22Rv1 (cell line): ENCODE results near the gene CAPRIN1.
"Not testable (repeated sequence)": the region's sequence is repeated elsewhere in the genome, so short reads cannot be mapped to it uniquely, and the experiment has no call there.

Experiments used
- H3K27ac ChIP-seq: fragments of 450-650 bp; 2 replicates; pipeline ENCODE4 v1.5.1; 2017
- ZFX ChIP-seq: fragments of 450-650 bp; IDR thresholded peaks from 2 replicates; pipeline ENCODE4 v1.6.1; 2017; ENCODE audit warnings: antibody characterized with exemption, borderline replicate concordance
- TF ChIP-seq, protein P1 (sequence below): fragments of 450-650 bp; IDR thresholded peaks from 2 replicates; pipeline ENCODE4 v1.5.1; 2017; ENCODE audit warnings: mild to moderate bottlenecking

Gene CAPRIN1

DNA sequence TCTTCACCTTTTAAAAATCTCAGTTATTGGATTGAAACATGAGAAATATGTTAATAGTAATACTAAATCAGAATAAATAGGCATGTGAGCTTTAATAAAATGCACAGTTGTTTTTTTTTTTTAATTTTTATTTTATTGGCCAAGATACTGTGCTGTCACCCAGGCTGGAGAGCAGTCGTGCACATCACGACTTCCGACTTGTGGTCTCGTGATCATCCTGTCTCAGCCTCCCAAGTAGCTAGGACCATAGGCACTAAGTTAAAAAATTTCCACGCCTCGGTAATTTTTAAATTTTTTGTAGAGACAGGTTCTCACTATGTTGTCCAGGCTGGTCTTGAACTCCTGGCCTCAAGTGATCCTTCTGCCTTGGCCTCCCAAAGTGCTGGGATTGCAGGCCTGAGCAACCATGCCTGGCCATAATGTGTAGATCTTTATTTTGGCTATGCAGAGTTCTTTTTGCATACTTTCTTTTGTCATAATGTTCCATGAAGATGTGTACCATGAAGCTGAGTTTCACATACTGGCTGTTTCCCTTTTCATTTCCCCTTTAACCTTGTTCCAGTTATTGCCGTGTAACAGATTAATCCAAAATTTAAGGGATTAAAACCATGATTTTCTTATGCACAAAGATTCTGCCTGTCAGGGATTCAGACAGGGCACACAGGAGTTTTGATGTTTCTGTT, 16.0 kb downstream of the CAPRIN1 start:
- TF ChIP-seq, protein P1, sequence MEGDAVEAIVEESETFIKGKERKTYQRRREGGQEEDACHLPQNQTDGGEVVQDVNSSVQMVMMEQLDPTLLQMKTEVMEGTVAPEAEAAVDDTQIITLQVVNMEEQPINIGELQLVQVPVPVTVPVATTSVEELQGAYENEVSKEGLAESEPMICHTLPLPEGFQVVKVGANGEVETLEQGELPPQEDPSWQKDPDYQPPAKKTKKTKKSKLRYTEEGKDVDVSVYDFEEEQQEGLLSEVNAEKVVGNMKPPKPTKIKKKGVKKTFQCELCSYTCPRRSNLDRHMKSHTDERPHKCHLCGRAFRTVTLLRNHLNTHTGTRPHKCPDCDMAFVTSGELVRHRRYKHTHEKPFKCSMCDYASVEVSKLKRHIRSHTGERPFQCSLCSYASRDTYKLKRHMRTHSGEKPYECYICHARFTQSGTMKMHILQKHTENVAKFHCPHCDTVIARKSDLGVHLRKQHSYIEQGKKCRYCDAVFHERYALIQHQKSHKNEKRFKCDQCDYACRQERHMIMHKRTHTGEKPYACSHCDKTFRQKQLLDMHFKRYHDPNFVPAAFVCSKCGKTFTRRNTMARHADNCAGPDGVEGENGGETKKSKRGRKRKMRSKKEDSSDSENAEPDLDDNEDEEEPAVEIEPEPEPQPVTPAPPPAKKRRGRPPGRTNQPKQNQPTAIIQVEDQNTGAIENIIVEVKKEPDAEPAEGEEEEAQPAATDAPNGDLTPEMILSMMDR, result no peak
- TF ChIP-seq ZFX, result no peak
- no peak overlapping the region for H3K27ac ChIP-seq

DNA sequence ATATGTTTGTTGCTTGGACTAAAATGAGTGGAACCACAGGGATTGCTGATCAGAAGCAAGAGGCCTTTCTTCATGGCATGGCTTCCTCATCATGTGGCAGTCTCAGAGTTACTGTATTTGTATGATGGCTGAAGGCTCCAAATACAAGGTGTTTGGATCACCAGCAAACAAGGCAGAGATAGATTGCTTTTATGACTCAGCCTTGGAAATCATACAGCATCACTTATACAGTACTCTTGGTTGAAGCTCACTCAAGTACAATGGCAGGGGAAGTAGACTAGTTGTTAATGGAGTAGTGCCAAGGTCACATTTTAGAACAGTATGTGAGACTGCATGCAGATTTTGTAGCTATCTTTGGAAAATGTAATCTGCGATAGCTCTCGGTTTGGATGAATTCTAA, 16.6 kb downstream of the CAPRIN1 start:
- TF ChIP-seq, protein P1, result no peak
- TF ChIP-seq ZFX, result no peak

DNA sequence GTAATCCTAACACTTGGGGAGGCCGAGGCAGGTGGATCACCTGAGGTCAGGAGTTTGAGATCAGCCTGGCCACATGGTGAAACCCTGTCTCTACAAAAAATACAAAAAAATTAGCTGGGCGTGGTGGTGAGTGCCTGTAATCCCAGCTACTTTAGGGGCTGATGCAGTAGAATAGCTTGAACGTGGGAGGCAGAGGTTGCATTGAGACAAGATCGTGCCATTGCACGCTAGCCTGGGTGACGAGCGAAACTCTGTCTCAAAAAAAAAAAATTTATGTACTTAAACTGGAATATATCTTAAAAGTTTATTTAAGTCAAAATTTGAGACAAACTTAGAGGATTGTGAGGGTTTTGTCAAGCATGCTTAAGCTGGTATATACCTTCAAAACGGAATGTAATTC, 19.8 kb downstream of the CAPRIN1 start:
- not testable (repeated sequence) for H3K27ac ChIP-seq

More for the DNA sequence above, 16.6 kb downstream of the CAPRIN1 start:
- no peak overlapping the region for H3K27ac ChIP-seq

DNA sequence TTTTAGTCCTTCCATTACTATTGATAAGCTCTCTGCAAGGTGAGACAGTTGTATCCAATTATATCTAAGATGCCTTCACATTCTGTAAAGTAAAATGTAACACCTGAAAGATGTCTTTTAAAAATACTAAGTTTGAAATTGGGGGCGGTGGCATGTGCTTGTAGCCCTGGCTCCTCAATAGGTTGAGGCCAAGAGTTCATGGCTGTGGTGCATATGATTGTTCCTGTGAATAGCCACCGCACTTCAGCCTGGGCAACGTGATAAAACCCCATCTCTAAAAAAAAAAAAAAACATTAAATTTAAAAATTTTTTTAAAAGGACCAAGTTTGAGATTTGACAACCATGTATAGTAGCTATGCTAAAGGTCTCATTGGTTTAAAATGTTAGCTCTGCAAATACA, 20.5 kb downstream of the CAPRIN1 start:
- TF ChIP-seq, protein P1, result no peak
- no peak for TF ChIP-seq ZFX
- H3K27ac ChIP-seq, result no peak overlapping the region

DNA sequence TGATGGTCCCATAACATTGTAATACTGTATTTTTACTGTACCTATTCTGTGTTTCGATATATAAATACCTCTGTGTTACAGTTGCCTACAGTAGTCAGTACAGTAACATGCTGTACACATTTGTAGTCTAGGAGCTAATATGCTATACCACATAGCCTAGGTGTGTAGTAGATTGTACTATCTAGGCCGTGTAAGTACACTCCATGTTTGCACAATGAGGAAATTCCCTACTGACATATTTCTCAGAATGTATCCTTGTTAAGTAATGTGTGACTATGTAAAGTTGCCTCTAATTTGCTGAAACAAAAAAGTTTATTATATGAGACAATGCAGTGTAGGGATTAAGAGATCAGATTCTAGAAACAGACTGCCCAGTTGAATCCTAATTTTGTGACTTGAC, 21.3 kb downstream of the CAPRIN1 start:
- no peak for TF ChIP-seq ZFX
- TF ChIP-seq, protein P1, result no peak
- no peak overlapping the region for H3K27ac ChIP-seq

DNA sequence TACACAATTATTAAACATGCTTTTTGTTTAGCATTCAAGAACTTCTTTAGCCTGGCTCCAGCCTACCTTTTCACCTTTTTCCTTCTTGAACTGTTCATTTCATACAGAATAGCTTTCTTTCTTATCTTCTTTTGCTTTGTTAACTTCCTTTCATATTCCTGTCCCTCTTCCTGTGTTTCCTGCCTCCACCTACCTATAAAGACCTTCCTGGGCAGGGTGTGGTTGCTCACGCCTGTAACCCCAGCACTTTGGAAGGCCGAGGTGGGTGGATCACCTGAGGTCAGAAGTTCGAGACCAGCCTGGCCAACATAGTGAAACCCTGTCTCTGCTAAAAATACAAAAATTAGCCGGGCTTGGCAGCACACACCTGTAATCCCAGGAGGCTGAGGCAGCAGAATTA, 22.9 kb downstream of the CAPRIN1 start:
- no peak for TF ChIP-seq ZFX
- TF ChIP-seq, protein P1, result no peak
- H3K27ac ChIP-seq, result 0 out of 2 replicates have a peak overlapping the region, but pooled peaks have one; percentile 5

DNA sequence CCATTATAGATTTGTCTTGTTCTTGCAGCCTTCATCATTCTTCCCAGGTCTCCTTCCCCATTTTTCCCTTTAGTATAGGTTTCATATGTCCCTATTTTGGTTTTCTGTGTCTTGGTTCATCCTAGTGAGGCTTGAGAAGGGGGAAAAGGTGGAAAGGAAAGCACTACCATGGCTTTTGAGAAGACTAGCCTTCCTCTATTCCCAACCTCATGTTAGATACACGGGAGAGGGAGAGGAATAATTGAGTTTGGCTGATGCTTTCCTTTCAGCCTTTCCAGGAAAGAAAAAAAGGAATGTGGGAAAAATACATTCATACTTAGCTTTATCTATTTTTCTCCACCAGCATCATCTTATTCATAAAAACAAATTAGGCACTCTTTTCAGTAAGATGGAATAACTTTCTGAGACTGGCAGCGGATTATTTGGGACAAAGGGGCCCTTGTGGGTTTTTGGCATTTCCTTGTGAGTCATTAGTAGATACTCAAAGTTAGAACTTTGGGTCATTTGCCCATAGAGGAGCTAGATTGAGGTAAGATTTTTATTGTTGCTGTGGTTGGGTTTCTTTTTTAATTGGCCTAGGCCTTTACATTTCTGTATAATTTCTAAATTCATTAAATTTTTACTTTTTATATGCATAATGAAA, 23.8 kb downstream of the CAPRIN1 start:
- 0 out of 2 replicates have a peak overlapping the region, but pooled peaks have one; percentile 5 for H3K27ac ChIP-seq
- no peak for TF ChIP-seq ZFX
- TF ChIP-seq, protein P1, result no peak

DNA sequence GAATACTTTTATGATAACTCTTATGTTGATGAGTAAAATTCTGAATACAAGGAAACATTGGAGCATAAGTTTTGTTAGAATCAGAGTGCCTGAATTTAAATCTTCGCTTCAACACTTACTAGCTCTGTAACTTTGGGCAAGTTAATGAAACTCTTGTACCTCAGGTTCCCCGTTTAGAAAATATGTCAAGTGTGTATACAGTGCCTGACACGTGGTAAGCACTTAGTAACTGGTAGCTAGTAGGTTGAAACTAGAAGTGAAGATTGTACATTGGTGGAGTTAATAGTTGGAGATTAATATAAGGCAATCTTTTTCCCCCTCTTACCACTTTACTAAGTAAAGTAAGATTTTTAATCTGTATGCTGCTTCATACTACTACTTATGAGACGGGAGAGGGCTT, 29.1 kb downstream of the CAPRIN1 start:
- TF ChIP-seq ZFX, result no peak
- TF ChIP-seq, protein P1, result no peak
- no peak overlapping the region for H3K27ac ChIP-seq
